CD14-positive monocyte (primary cell): ENCODE measurements around the gene AGBL2. TPM values are rescaled to one million over a fixed set of nuclear protein-coding genes. Genes with fewer than 3 reads are reported as not detected.
A peak's percentile ranks its signal among the peaks of the same experiment; 100 is the strongest.
"Not testable (repeated sequence)": the region's sequence is repeated elsewhere in the genome, so short reads cannot be mapped to it uniquely, and the experiment has no call there.

ENCODE experiments used
- DNase-seq, 3 donors: peaks; one replicate each; pipeline ENCODE4 v3.0.0-alpha.2; 2011 to 2022
- H2AFZ ChIP-seq: 2 replicates; pipeline ENCODE4 v1.6.0; 2012; ENCODE audit warnings: mild to moderate bottlenecking, low read depth, low read length, inconsistent platforms; ENCODE audit not compliant: insufficient read depth, poor library complexity, severe bottlenecking
- H3K27ac ChIP-seq, 2 donors: 1 replicate in 1 of 2; 2 replicates in 1 of 2; pipeline ENCODE4 v1.5.1; 2012 to 2013; ENCODE audit warnings: low read length in 2 of 2, control low read depth in 1 of 2, inconsistent platforms in 1 of 2, low read depth in 1 of 2, mild to moderate bottlenecking in 1 of 2
- H3K27me3 ChIP-seq, 2 donors: one replicate each; pipeline versions ENCODE4 v1.6.0 to v1.6.1; 2011 to 2013; ENCODE audit warnings: low read length in 2 of 2; ENCODE audit not compliant: control insufficient read depth in 2 of 2, insufficient read depth in 2 of 2
- H3K36me3 ChIP-seq, 2 donors: replicated peaks in 1 of 2; 1 replicate in 1 of 2; 2 replicates in 1 of 2; pipeline versions ENCODE4 v1.5.1 to v1.6.1; 2012 to 2013; ENCODE audit warnings: low read length in 2 of 2, control low read depth in 1 of 2, inconsistent platforms in 1 of 2, mild to moderate bottlenecking in 1 of 2; ENCODE audit not compliant: insufficient read depth in 2 of 2, control insufficient read depth in 1 of 2
- H3K4me1 ChIP-seq, 2 donors: 1 replicate in 1 of 2; 2 replicates in 1 of 2; pipeline versions ENCODE4 v1.5.1 to v1.6.1; 2012 to 2013; ENCODE audit warnings: low read length in 2 of 2, control low read depth in 1 of 2, inconsistent platforms in 1 of 2, mild to moderate bottlenecking in 1 of 2, moderate library complexity in 1 of 2; ENCODE audit not compliant: insufficient read depth in 2 of 2, control insufficient read depth in 1 of 2
- H3K4me2 ChIP-seq: replicated peaks from 2 replicates; pipeline ENCODE3; 2012; ENCODE audit warnings: low read length, moderate library complexity, mild to moderate bottlenecking; ENCODE audit not compliant: poor library complexity, severe bottlenecking; ENCODE audit errors: extremely low read depth
- H3K4me3 ChIP-seq, 3 experiments: fragments of 200-600 bp in 1 of 3; sonication (generic) in 1 of 3; replicated peaks in 1 of 3; 1 replicate in 2 of 3; 2 replicates in 1 of 3; pipeline ENCODE4 v1.5.1; 2011 to 2013; ENCODE audit warnings: low read length in 3 of 3, mild to moderate bottlenecking in 3 of 3, control low read depth in 2 of 3, low read depth in 2 of 3, inconsistent platforms in 1 of 3, moderate library complexity in 1 of 3
- H3K79me2 ChIP-seq: 2 replicates; pipeline ENCODE4 v1.6.0; 2012; ENCODE audit warnings: mild to moderate bottlenecking, control low read depth, inconsistent platforms, low read length, moderate library complexity; ENCODE audit not compliant: insufficient read depth
- H3K9ac ChIP-seq: 2 replicates; pipeline ENCODE4 v1.6.0; 2017; ENCODE audit warnings: low read length, mild to moderate bottlenecking; ENCODE audit not compliant: insufficient read depth, poor library complexity, severe bottlenecking
- H3K9me3 ChIP-seq, 2 donors: replicated peaks in 1 of 2; 1 replicate in 1 of 2; 2 replicates in 1 of 2; pipeline versions ENCODE4 v1.5.1 to v1.6.1; 2012 to 2013; ENCODE audit warnings: low read length in 2 of 2, control low read depth in 1 of 2; ENCODE audit not compliant: control insufficient read depth in 1 of 2, insufficient read depth in 1 of 2
- H4K20me1 ChIP-seq: 2 replicates; pipeline ENCODE4 v1.6.0; 2012; ENCODE audit warnings: mild to moderate bottlenecking, low read length, control low read depth, moderate library complexity; ENCODE audit not compliant: insufficient read depth
- H3K27ac Mint-ChIP-seq, 7 donors: one replicate each; pipeline ENCODE4 v1.8.0; 2020; ENCODE audit warnings: mild to moderate bottlenecking in 7 of 7, mixed read lengths in 7 of 7, moderate library complexity in 6 of 7, inconsistent platforms in 2 of 7
- H3K27me3 Mint-ChIP-seq, 3 donors: one replicate each; pipeline ENCODE4 v1.8.0; 2021 to 2022; ENCODE audit warnings: low read depth in 3 of 3, mild to moderate bottlenecking in 3 of 3, mixed read lengths in 3 of 3, moderate library complexity in 3 of 3, inconsistent platforms in 1 of 3
- H3K36me3 Mint-ChIP-seq, 2 donors: one replicate each; pipeline ENCODE4 v1.8.0; 2020; ENCODE audit warnings: mixed read lengths in 2 of 2, inconsistent platforms in 1 of 2, mild to moderate bottlenecking in 1 of 2
- H3K4me1 Mint-ChIP-seq: one replicate; pipeline ENCODE4 v1.8.0; 2020; ENCODE audit warnings: mild to moderate bottlenecking, mixed read lengths
- H3K4me3 Mint-ChIP-seq, 2 donors: one replicate each; pipeline ENCODE4 v1.8.0; 2020; ENCODE audit warnings: mild to moderate bottlenecking in 2 of 2, mixed read lengths in 2 of 2, moderate library complexity in 1 of 2
- H3K9me3 Mint-ChIP-seq, 7 donors: one replicate each; pipeline ENCODE4 v1.8.0; 2020 to 2022; ENCODE audit warnings: mixed read lengths in 7 of 7, mild to moderate bottlenecking in 6 of 7, moderate library complexity in 6 of 7, inconsistent platforms in 2 of 7
- CTCF ChIP-seq: fragments of 200-600 bp; IDR thresholded peaks from one replicate; pipeline ENCODE4 v1.8.0; 2022; ENCODE audit warnings: antibody characterized with exemption, mild to moderate bottlenecking
- WGBS: methylation state at CpG from one replicate; pipeline ENCODE4 v1.1.5; 2013; ENCODE audit warnings: missing lambda C conversion rate; ENCODE audit not compliant: insufficient coverage; 5-methylcytosine and 5-hydroxymethylcytosine counted together
- intact Hi-C, 2 donors: fragments of 100-400 bp; cut with micrococcal nuclease; formaldehyde crosslinking; loops; one replicate each; pipeline versions ENCODE4 v1.15.0 to v1.15.1; 2023
- polyA plus RNA-seq, 3 donors: library from polyadenylated mRNA; depleted of rRNA in 1 of 3; unstranded in 2 of 3; stranded (reverse) in 1 of 3; fragments of 300-500 nt in 2 of 3; fragments of >200 nt in 1 of 3; fragmentation: Illumina TruSeq in 2 of 3; gene quantifications; 1 replicate in 2 of 3; 2 replicates in 1 of 3; pipeline ENCODE4 v1.2.3, GENCODE V29; 2012 to 2021

AGBL2 gene
- polyA plus RNA-seq, 3 donors: 0.93 TPM; not detected in 2

DNA sequence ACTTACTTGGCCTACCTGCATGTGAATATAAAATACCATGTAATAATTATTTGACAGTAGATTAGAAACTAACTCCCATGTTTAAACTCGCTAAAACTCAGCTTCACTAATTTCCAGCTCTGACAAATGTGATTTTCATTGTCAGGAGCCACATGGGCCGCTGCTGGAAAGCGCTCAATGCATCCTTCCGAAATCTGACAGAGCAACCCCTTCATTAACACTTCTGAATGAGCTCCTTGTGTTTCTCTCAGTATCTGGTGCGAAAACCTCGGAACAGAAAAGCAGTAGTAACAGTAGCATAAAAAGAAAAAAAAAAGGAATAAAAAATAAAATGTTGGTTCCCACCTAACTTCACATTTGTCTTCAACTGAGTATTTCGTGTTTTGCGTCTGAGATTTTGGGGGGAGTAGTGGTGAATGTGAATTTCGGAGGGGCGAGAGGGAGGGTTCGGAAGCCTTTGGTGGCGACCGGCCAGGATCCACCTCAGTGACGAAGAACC, 73.5 kb downstream of the AGBL2 start:
- Mint-ChIP-seq H3K4me3 (peak overlapping the region; percentile 81 to 97), H3K36me3 (peaks cover 26 to 29% of the 10 kb centered on the region in 2 donors), H3K27ac (peak overlapping the region; percentile 93 to 98 (median 97)), H3K4me1 (peaks cover 16% of the 10 kb centered on the region), H3K9me3 (no peaks in the 10 kb centered on the region), H3K27me3 (peaks cover 0 to 3% (median 1%) of the 10 kb centered on the region in 3 donors)
- H3K4me3 ChIP-seq: peak overlapping the region; percentile 55 to 94 (median 78)
- peak overlapping the region; percentile 81 to 97 for H3K27ac ChIP-seq
- peak overlapping the region; percentile 97 for H3K9ac ChIP-seq
- intact Hi-C loops: loop anchor here (2.0 to 5.0 kb wide), 2 partner anchors 125 to 126 kb away; partner anchors contain the start of gene FNBP4 (in 2 of the 2)
- H3K79me2 ChIP-seq: peaks cover 36% of the 10 kb centered on the region
- DNase-seq: no peak
- H3K36me3 ChIP-seq: peaks cover 19 to 28% of the 10 kb centered on the region in 2 donors
- H3K4me2 ChIP-seq: peak overlapping the region; percentile 88
- H4K20me1 ChIP-seq: no peaks in the 10 kb centered on the region
- H3K4me1 ChIP-seq: peaks cover 14 to 22% of the 10 kb centered on the region in 2 donors
- H3K9me3 ChIP-seq: no peaks in the 10 kb centered on the region
- TF ChIP-seq CTCF: no peak
- peak overlapping the region; percentile 99 for H2AFZ ChIP-seq
- H3K27me3 ChIP-seq: no peaks in the 10 kb centered on the region
- WGBS: 0% methylated on average over 7 of the region's 14 CpGs

GRCh38 chr11:47640506-47640905, 74.7 kb downstream of the AGBL2 start:
- H3K36me3 Mint-ChIP-seq: peaks cover 31 to 40% of the 10 kb centered on the region in 2 donors
- WGBS: 98% methylated on average over 5 of the region's 6 CpGs
- H3K27me3 ChIP-seq, H3K9me3 ChIP-seq, H4K20me1 ChIP-seq, H3K4me2 ChIP-seq, H3K27me3 Mint-ChIP-seq, H3K4me3 ChIP-seq, DNase-seq, H3K4me3 Mint-ChIP-seq, H3K27ac ChIP-seq, H2AFZ ChIP-seq, H3K9me3 Mint-ChIP-seq, H3K9ac ChIP-seq: not testable (repeated sequence)
- intact Hi-C loops: loop anchor here in 1 of 2 donors (5.0 kb wide), 1 partner anchor 127 kb away; the partner anchor contains the start of gene FNBP4
- Histone ChIP-seq H3K79me2 (peaks cover 36% of the 10 kb centered on the region), H3K36me3 (peaks cover 27 to 38% of the 10 kb centered on the region in 2 donors), H3K4me1 (peaks cover 14 to 22% of the 10 kb centered on the region in 2 donors)
- H3K4me1 Mint-ChIP-seq: peaks cover 16% of the 10 kb centered on the region
- peak overlapping the region in 1 of 7 donors; percentile 18 for H3K27ac Mint-ChIP-seq

- H4K20me1 ChIP-seq, H3K9me3 Mint-ChIP-seq, H3K4me1 ChIP-seq, H3K4me2 ChIP-seq, intact Hi-C loops, H3K27ac ChIP-seq, H3K9ac ChIP-seq, DNase-seq, H3K27me3 ChIP-seq, H3K9me3 ChIP-seq, H3K4me1 Mint-ChIP-seq, H3K27me3 Mint-ChIP-seq, H3K4me3 Mint-ChIP-seq, H2AFZ ChIP-seq, H3K4me3 ChIP-seq: not testable (repeated sequence)
- peaks cover 61 to 80% of the 10 kb centered on the region in 2 donors for H3K36me3 Mint-ChIP-seq
- 94% methylated on average over 3 of the region's 11 CpGs for WGBS
- Histone ChIP-seq H3K36me3 (peaks cover 54 to 77% of the 10 kb centered on the region in 2 donors), H3K79me2 (peaks cover 26% of the 10 kb centered on the region)
- peak overlapping the region in 2 of 7 donors; percentile 46 to 75 for H3K27ac Mint-ChIP-seq
Measured at GRCh38 chr11:47636331-47636730, 78.8 kb downstream of the AGBL2 start.
